ENCODE measurements around the gene DUS1L.

GRCh38 chr17:82023447-82024241 is 42.0 kb downstream of the DUS1L start:
- TF ChIP-seq, protein P1, sequence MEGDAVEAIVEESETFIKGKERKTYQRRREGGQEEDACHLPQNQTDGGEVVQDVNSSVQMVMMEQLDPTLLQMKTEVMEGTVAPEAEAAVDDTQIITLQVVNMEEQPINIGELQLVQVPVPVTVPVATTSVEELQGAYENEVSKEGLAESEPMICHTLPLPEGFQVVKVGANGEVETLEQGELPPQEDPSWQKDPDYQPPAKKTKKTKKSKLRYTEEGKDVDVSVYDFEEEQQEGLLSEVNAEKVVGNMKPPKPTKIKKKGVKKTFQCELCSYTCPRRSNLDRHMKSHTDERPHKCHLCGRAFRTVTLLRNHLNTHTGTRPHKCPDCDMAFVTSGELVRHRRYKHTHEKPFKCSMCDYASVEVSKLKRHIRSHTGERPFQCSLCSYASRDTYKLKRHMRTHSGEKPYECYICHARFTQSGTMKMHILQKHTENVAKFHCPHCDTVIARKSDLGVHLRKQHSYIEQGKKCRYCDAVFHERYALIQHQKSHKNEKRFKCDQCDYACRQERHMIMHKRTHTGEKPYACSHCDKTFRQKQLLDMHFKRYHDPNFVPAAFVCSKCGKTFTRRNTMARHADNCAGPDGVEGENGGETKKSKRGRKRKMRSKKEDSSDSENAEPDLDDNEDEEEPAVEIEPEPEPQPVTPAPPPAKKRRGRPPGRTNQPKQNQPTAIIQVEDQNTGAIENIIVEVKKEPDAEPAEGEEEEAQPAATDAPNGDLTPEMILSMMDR (conservative IDR thresholded peaks at IDR 0.05; ENCODE audit: low read length) = no peak
- TF ChIP-seq EZH2phosphoT487 (IDR thresholded peaks at IDR 0.05; ENCODE audit: borderline replicate concordance) = no peak
